GM12892 (cell line): ENCODE measurements around the gene ZNF80.

Source experiments
- POLR2A ChIP-seq: IDR thresholded peaks from 2 replicates; pipeline ENCODE4 v1.6.1; 2011; ENCODE audit warnings: low read depth, low read length, control low read depth
- POLR2AphosphoS5 ChIP-seq: IDR thresholded peaks from 2 replicates; pipeline ENCODE4 v1.6.1; 2011; ENCODE audit warnings: low read depth, low read length, control low read depth

GRCh38 chr3:114242947-114243346 lies 5.6 kb upstream of the ZNF80 start:
- TF ChIP-seq POLR2AphosphoS5: no peak
- TF ChIP-seq POLR2A: no peak
